Kidney epithelial cell (primary cell): ENCODE data around the gene CPNE4. TPM values are rescaled to one million over a fixed set of nuclear protein-coding genes. Genes with fewer than 3 reads are reported as not detected.

Experiments used
- DNase-seq: peaks from one replicate; pipeline ENCODE4 v3.0.0-alpha.2; 2010; ENCODE audit warnings: low read depth
- H3K27me3 ChIP-seq: 2 replicates; pipeline ENCODE4 v1.6.0; 2011; ENCODE audit warnings: low read length; ENCODE audit not compliant: control insufficient read depth, insufficient read depth
- H3K36me3 ChIP-seq: 2 replicates; pipeline ENCODE4 v1.5.1; 2011; ENCODE audit warnings: low read length; ENCODE audit not compliant: control insufficient read depth, insufficient read depth
- H3K4me3 ChIP-seq: 2 replicates; pipeline ENCODE4 v1.5.1; 2011; ENCODE audit warnings: low read depth, mild to moderate bottlenecking, control low read depth, low read length
- CTCF ChIP-seq: IDR thresholded peaks from 2 replicates; pipeline ENCODE4 v1.5.1; 2011; ENCODE audit warnings: mild to moderate bottlenecking, moderate library complexity, low read length, control low read depth, inconsistent platforms; ENCODE audit not compliant: insufficient read depth, poor library complexity, severe bottlenecking
- total RNA-seq: library from RNA; depleted of rRNA; stranded (reverse); fragments of >200 nt; gene quantifications from 2 replicates; pipeline ENCODE4 v1.2.3, GENCODE V29; 2015

Gene CPNE4
- total RNA-seq, 1 donor from 2014 or later, result 3.7 TPM

GRCh38 chr3:132006605-132007204 is 28.1 kb downstream of the CPNE4 start:
- TF ChIP-seq CTCF, result peak; percentile 63
- Histone ChIP-seq H3K36me3 (no peaks in the 10 kb centered on the region), H3K27me3 (no peaks in the 10 kb centered on the region), H3K4me3 (no peak overlapping the region)
- DNase-seq, result no peak

GRCh38 chr3:132004571-132004970 is 30.2 kb downstream of the CPNE4 start:
- DNase-seq, result no peak
- no peaks in the 10 kb centered on the region for H3K36me3 ChIP-seq
- H3K4me3 ChIP-seq, result no peak overlapping the region
- H3K27me3 ChIP-seq, result no peaks in the 10 kb centered on the region
- no peak for TF ChIP-seq CTCF

GRCh38 chr3:132003685-132004084 is 31.1 kb downstream of the CPNE4 start:
- no peak overlapping the region for H3K4me3 ChIP-seq
- TF ChIP-seq CTCF, result no peak
- DNase-seq, result no peak
- no peaks in the 10 kb centered on the region for H3K27me3 ChIP-seq
- H3K36me3 ChIP-seq, result no peaks in the 10 kb centered on the region

GRCh38 chr3:132001999-132002398 is 32.8 kb downstream of the CPNE4 start:
- no peak for TF ChIP-seq CTCF
- DNase-seq, result no peak
- Histone ChIP-seq H3K36me3 (no peaks in the 10 kb centered on the region), H3K4me3 (no peak overlapping the region), H3K27me3 (no peaks in the 10 kb centered on the region)

GRCh38 chr3:132001036-132001435 is 33.8 kb downstream of the CPNE4 start:
- Histone ChIP-seq H3K36me3 (no peaks in the 10 kb centered on the region), H3K4me3 (no peak overlapping the region), H3K27me3 (no peaks in the 10 kb centered on the region)
- TF ChIP-seq CTCF, result no peak
- no peak for DNase-seq

GRCh38 chr3:131998027-131998426 is 36.8 kb downstream of the CPNE4 start:
- DNase-seq, result no peak

More at GRCh38 chr3:131998027-131998426, 36.8 kb downstream of the CPNE4 start:
- Histone ChIP-seq H3K36me3 (no peaks in the 10 kb centered on the region), H3K4me3 (no peak overlapping the region), H3K27me3 (no peaks in the 10 kb centered on the region)
- no peak for TF ChIP-seq CTCF
